ENCODE data around the gene GATAD2B. TPM values are rescaled to one million over a fixed set of nuclear protein-coding genes. Genes with fewer than 3 reads are reported as not detected.
A peak's percentile ranks its signal among the peaks of the same experiment; 100 is the strongest.

Gene GATAD2B
- total RNA-seq, 1 donor, result 8.6 TPM

- no peak for TF ChIP-seq CTCF (IDR thresholded peaks at IDR 0.05; ENCODE audit: insufficient read depth, low read depth, low read length)
- no peak overlapping the region for H3K4me3 ChIP-seq (ENCODE audit: low read depth, low read length)
- no peak for DNase-seq (ENCODE audit: low read depth)
Measured at GRCh38 chr1:153816283-153816889, 106.4 kb downstream of the GATAD2B start.

GRCh38 chr1:153805886-153806719 is 116.7 kb downstream of the GATAD2B start:
- no peak for TF ChIP-seq CTCF (IDR thresholded peaks at IDR 0.05; ENCODE audit: insufficient read depth, low read depth, low read length)
- H3K4me3 ChIP-seq (ENCODE audit: low read depth, low read length), result no peak overlapping the region
- DNase-seq (ENCODE audit: low read depth), result no peak

- H3K4me3 ChIP-seq (ENCODE audit: low read depth, low read length), result no peak overlapping the region
- peak; percentile 68 for DNase-seq (ENCODE audit: low read depth)
- TF ChIP-seq CTCF (IDR thresholded peaks at IDR 0.05; ENCODE audit: insufficient read depth, low read depth, low read length), result no peak
Measured at GRCh38 chr1:153805042-153805745, 117.6 kb downstream of the GATAD2B start.

- no peak for TF ChIP-seq CTCF (IDR thresholded peaks at IDR 0.05; ENCODE audit: insufficient read depth, low read depth, low read length)
- DNase-seq (ENCODE audit: low read depth), result no peak
Measured at GRCh38 chr1:153804112-153804511, 118.7 kb downstream of the GATAD2B start.

GRCh38 chr1:153803470-153804056 is 119.2 kb downstream of the GATAD2B start:
- DNase-seq (ENCODE audit: low read depth), result no peak
- no peak for TF ChIP-seq CTCF (IDR thresholded peaks at IDR 0.05; ENCODE audit: insufficient read depth, low read depth, low read length)
- H3K4me3 ChIP-seq (ENCODE audit: low read depth, low read length), result no peak overlapping the region

More at GRCh38 chr1:153804112-153804511, 118.7 kb downstream of the GATAD2B start:
- H3K4me3 ChIP-seq (ENCODE audit: low read depth, low read length), result no peak overlapping the region

GRCh38 chr1:153801786-153802697 is 120.7 kb downstream of the GATAD2B start:
- DNase-seq (ENCODE audit: low read depth), result no peak
- TF ChIP-seq CTCF (IDR thresholded peaks at IDR 0.05; ENCODE audit: insufficient read depth, low read depth, low read length), result no peak
- H3K4me3 ChIP-seq (ENCODE audit: low read depth, low read length), result no peak overlapping the region

Measured in fibroblast of villous mesenchyme (primary cell).